Colonic mucosa (tissue), 4 donors: ENCODE measurements around the gene RNLS. TPM values are rescaled to one million over a fixed set of nuclear protein-coding genes. Genes with fewer than 3 reads are reported as not detected.

Experiments
- DNase-seq: peaks from one replicate; pipeline ENCODE4 v3.0.0-alpha.2; 2020
- H3K27ac ChIP-seq: fragments of 200-600 bp; one replicate; pipeline ENCODE4 v1.8.0; 2021
- H3K27me3 ChIP-seq: fragments of 200-600 bp; one replicate; pipeline ENCODE4 v1.8.0; 2021
- H3K36me3 ChIP-seq: fragments of 200-600 bp; one replicate; pipeline ENCODE4 v1.8.0; 2021
- H3K4me1 ChIP-seq: fragments of 200-600 bp; one replicate; pipeline ENCODE4 v1.8.0; 2021; ENCODE audit warnings: mild to moderate bottlenecking
- H3K4me3 ChIP-seq: fragments of 200-600 bp; one replicate; pipeline ENCODE4 v1.8.0; 2021
- H3K9ac ChIP-seq, 2 donors: one replicate each; pipeline ENCODE4 v1.7.0; 2013; ENCODE audit warnings: control low read depth in 2 of 2, low read depth in 2 of 2, low read length in 2 of 2
- H3K9me3 ChIP-seq: fragments of 200-600 bp; one replicate; pipeline ENCODE4 v1.8.0; 2021
- CTCF ChIP-seq: fragments of 200-600 bp; IDR thresholded peaks from one replicate; pipeline ENCODE4 v1.8.0; 2022; ENCODE audit warnings: antibody characterized with exemption, mild to moderate bottlenecking
- intact Hi-C: fragments of 100-400 bp; cut with DNase I; formaldehyde crosslinking; loops from one replicate; pipeline ENCODE4 v1.14.1; 2022
- total RNA-seq, 2 donors: library from RNA; stranded (reverse); fragmentation: NEBNext Ultra II Directional in 1 of 2; extraction: Animal tissue kit (Norgen Biotek cat#: 25700) in 1 of 2; gene quantifications; one replicate each; pipeline ENCODE4 v1.2.1, GENCODE V29; 2021
- donor health status: healthy.
- donor health status: DM: no; HTN: no; CAD: no.
- donor health status: DM: no; HTN: no; CAD: no.

RNLS gene
- total RNA-seq, 2 donors from 2014 or later = 13.0 to 19.1 TPM

- no peak for TF ChIP-seq CTCF
- H3K9me3 ChIP-seq = no peaks in the 10 kb centered on the region
- H3K4me3 ChIP-seq = no peak overlapping the region
- H3K9ac ChIP-seq = no peak overlapping the region
- no peak overlapping the region for H3K27ac ChIP-seq
- H3K27me3 ChIP-seq = no peaks in the 10 kb centered on the region
- intact Hi-C loops = no loop called here
- DNase-seq = no peak
- H3K36me3 ChIP-seq = no peaks in the 10 kb centered on the region
- peaks cover 3% of the 10 kb centered on the region for H3K4me1 ChIP-seq
Measured at GRCh38 chr10:88421590-88421989, 161.5 kb downstream of the RNLS start.

DNA sequence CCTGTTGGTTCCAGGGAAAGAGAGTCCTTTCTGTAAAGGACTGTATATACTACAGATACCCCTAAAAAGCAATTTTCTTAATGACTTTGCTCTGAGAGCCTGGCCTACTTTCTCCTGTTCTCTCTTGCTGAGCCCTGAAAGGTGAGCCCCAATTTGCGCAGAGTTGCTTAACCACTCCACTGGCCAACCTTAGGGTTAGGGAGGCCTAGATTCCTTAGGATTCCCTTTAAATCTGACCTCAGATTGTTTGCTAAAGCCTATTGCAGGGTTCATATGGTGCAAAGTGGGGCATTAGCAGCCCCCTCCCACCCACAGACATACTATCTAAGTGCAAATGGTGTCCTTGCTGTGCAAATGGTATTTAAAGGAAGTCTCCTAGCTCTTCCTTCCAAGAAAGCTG is 164.2 kb downstream of the RNLS start:
- Histone ChIP-seq H3K4me1 (peaks cover 3% of the 10 kb centered on the region), H3K9me3 (no peaks in the 10 kb centered on the region), H3K9ac (no peak overlapping the region), H3K27me3 (no peaks in the 10 kb centered on the region), H3K27ac (no peak overlapping the region), H3K36me3 (no peaks in the 10 kb centered on the region), H3K4me3 (no peak overlapping the region)
- DNase-seq = no peak
- intact Hi-C loops = no loop called here
- TF ChIP-seq CTCF = no peak

- H3K27me3 ChIP-seq = no peaks in the 10 kb centered on the region
- no peak overlapping the region for H3K4me3 ChIP-seq
- H3K4me1 ChIP-seq = peaks cover 3% of the 10 kb centered on the region
- no peak overlapping the region for H3K27ac ChIP-seq
- no peak overlapping the region for H3K9ac ChIP-seq
- DNase-seq = no peak
- H3K36me3 ChIP-seq = no peaks in the 10 kb centered on the region
- no peak for TF ChIP-seq CTCF
- H3K9me3 ChIP-seq = no peaks in the 10 kb centered on the region
- intact Hi-C loops = no loop called here
Measured at GRCh38 chr10:88417387-88418030, 165.6 kb downstream of the RNLS start.

DNA sequence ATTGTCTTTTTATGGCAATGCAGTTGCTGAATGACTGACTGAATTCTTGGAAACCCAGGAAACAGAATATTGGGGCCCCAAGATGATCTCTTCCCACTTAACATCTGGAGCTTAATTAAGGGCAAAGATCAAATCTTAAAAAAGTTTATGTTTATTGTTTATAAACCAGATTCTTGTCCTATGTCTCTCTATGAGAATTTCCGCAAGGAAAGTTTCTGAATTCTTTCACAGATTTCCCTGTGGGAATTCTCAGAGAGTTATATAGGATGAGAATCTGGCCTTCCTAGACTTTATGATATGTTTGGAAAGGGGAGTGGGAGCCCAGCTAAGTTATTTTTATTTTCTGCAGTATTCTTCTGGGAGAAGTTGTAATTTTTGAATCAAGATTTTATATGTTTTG is 166.3 kb downstream of the RNLS start:
- H3K36me3 ChIP-seq = no peaks in the 10 kb centered on the region
- H3K27ac ChIP-seq = no peak overlapping the region
- no peak for TF ChIP-seq CTCF
- no peak overlapping the region for H3K9ac ChIP-seq
- DNase-seq = no peak
- peaks cover 3% of the 10 kb centered on the region for H3K4me1 ChIP-seq
- intact Hi-C loops = no loop called here
- H3K27me3 ChIP-seq = no peaks in the 10 kb centered on the region
- H3K4me3 ChIP-seq = no peak overlapping the region
- no peaks in the 10 kb centered on the region for H3K9me3 ChIP-seq

DNA sequence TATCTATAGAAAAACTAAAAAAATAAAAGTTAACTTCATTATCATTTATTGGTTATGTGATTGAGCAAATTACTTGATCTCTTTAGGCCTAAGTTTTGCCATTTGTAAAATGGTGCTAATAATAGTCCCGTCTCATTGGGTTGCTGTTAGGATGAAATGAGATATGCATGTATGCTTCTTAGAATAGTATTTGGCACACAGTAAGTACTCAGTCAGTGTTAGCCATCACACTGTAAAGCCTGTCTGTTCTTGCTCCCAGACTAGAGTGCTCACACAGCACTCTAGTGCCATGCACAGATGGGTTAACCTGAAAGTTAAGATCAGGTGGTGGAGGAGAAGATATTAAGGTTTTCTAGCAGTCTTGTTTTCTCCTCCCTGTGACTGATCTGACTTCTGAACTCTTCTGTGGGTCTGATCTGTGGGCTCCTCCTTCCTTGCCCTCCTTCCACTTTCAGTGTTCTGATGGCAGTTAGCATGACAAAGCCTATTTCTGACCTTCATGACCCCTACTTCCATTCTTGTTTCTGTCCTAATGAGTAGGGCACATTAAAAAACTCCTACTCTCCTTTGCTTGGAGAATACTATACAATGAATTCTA is 167.5 kb downstream of the RNLS start:
- no peaks in the 10 kb centered on the region for H3K36me3 ChIP-seq
- no peak for TF ChIP-seq CTCF
- H3K9me3 ChIP-seq = no peaks in the 10 kb centered on the region
- H3K4me1 ChIP-seq = no peaks in the 10 kb centered on the region
- H3K27me3 ChIP-seq = no peaks in the 10 kb centered on the region
- no peak for DNase-seq
- intact Hi-C loops = no loop called here
- H3K27ac ChIP-seq = no peak overlapping the region
- H3K9ac ChIP-seq = no peak overlapping the region
- H3K4me3 ChIP-seq = no peak overlapping the region
